Stimulated activated CD4-positive, alpha-beta T cell treated with anti-CD3 and anti-CD28 coated beads, Interleukin-12 subunit alpha, Interleukin-12 subunit beta, amount 100 ng/mL, for 24 hours (primary cell): ENCODE results near the gene PTPRH.

ENCODE experiments used
- DNase-seq, 2 experiments: peaks; one replicate each; pipeline ENCODE4 v3.0.0-alpha.2; 2020; ENCODE audit warnings: low read depth in 2 of 2

The PTPRH gene

GRCh38 chr19:55208880-55209692 lies at the start of gene PTPRH:
Gene PTPRH, minus strand, starts transcription at chr19:55209501. Its CDS starts 68 bp downstream, at chr19:55209433.
- no peak for DNase-seq

- peak in 1 of 2 experiments; percentile 38 for DNase-seq
Observed at GRCh38 chr19:55258476-55258827, 49.2 kb upstream of the PTPRH start.

DNA sequence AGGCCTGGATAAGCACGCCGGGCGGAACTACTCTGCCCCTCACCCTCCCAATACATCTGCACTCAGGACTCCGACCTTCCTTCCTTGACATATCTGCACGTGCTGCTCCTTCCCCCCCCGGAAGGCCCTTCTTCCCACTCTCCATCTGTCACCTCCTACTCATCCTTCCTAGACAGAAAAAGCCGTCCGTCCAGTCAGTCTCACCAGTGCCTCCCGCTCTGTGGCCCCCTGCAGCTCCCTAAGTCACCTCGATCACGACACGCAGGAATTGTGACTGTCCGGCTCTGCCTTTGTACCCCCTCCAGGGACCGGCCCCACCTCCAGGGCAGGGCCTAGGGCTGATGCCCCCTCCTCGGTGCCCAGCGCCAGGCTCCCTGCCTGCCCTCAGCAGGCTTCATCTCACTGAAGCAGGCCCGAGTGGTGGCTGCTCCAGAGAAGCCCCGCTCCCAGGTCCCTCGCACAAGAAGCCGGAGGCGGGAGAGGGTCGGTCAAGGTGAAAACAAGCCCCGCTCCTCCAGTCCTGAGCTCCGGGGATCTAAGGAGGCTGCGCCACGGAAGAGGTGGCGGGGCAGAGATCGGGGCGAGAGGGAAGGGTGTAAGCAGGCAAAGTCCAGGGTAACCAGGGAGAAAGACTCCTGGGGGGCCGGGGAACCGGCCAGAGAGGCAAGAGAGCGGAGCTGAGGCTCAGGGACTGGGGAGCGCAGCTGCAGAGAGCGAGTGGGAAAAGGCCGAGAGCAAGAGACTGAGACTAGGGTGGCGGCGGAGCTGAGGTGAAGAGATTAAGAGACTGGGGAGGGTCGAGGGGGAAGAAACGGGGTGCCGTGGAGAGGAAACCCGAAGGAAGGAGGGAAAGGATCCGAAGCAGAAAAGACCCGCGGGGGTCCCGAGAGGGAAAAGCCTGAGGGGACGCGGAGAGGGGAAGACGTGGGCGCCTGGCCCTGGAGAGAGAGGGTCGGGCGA lies 48.4 kb upstream of the PTPRH start:
- DNase-seq, result peak in 1 of 2 experiments; percentile 30

- no peak for DNase-seq
Observed at GRCh38 chr19:55256562-55257460, 47.5 kb upstream of the PTPRH start.

DNA sequence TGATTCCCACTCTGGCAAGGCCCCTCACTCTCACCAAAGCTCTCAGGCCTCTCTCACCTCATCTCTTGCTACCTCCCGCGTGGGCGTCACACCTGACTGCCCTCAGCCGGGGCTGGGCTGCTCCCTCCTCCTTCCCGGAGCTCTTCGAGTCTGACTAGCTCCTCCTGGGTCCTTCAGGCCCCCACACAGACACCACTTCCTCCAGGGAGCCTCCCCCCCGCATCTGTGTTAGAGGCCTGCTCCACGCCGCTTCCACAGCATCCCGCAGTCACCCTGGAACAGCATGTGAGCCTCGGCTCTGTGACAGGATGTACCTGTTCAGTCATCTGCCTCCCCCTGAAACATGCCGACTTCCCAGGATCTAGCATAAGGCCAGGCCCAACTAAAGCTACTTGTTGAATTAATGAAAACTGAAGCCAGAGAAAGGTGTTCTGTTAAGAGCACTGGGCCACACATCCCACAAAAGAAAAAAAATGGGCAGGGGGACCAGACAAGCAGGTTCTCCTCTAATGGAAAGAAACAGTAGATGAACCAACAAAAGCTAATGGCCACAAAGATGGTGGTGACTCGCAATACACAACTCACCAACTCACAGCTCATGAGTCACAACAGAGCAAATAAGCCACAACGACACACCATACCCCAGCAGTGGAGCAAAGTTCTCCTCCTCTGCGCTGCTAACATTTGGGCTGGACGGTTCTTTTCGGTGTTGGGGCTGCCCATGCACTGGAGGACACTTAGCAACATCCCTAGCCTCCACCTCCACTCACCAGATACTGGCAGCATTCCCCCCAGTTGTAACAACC lies 46.5 kb upstream of the PTPRH start:
- DNase-seq, result peak in 1 of 2 experiments; percentile 58

DNA sequence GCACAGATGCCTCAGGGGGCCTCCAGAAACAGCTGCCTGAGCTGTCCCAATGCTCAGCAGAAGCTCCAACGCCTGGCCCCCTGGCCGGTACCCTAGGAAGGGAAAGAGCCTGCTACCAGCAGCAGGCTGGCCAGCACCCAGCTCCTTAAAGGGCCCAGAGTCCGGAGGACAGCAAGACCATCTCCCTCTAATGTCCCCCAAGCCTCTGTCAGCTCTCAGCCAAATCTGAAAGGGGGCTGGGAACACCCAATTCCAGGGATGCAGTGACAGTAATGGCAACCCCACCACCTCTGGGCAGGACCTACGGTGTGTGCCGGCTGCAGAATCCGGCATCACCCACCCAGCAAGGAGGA lies 45.3 kb upstream of the PTPRH start:
- DNase-seq, result no peak

DNA sequence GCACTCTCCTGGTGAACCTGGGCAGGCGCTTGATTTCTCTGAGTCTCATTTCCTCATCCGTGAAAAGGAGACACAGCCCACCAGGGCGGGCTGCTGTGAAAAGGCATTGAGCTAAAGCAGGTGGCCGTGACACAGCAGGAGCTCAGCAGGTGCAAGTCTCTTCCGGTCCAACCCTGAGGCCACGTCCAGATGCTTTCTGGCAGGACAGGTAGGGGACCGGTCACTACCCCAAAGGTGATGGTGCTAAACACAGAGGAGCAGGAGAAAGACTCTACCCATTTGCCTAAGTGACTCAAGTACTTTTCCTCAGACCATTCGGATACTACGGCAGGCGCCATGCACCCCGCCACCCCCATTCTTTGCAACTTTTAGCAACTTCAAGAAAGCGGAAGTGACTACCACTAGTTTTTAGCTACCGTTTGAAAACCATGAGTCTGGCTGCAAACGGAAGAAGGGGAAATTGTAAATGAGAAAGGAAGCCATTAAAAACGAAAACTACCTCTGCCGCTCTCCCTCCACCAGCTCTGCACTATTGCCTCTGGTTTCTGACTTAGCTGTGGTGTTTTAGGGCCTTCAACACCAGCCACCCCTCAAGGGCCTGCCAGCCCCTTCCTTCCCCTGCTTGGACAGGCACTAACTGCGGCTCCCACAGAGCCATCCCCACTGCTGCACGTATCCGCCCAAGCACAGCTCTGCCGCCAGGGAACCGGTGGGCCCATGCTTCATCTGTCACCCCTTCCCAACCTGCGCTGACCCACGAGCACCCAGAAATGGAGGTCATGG lies 44.7 kb upstream of the PTPRH start:
- DNase-seq, result peak in 1 of 2 experiments; percentile 42

GRCh38 chr19:55252760-55253663 lies 43.7 kb upstream of the PTPRH start:
- no peak for DNase-seq

GRCh38 chr19:55251341-55252081 lies 42.2 kb upstream of the PTPRH start:
- peak in 1 of 2 experiments; percentile 39 for DNase-seq

DNA sequence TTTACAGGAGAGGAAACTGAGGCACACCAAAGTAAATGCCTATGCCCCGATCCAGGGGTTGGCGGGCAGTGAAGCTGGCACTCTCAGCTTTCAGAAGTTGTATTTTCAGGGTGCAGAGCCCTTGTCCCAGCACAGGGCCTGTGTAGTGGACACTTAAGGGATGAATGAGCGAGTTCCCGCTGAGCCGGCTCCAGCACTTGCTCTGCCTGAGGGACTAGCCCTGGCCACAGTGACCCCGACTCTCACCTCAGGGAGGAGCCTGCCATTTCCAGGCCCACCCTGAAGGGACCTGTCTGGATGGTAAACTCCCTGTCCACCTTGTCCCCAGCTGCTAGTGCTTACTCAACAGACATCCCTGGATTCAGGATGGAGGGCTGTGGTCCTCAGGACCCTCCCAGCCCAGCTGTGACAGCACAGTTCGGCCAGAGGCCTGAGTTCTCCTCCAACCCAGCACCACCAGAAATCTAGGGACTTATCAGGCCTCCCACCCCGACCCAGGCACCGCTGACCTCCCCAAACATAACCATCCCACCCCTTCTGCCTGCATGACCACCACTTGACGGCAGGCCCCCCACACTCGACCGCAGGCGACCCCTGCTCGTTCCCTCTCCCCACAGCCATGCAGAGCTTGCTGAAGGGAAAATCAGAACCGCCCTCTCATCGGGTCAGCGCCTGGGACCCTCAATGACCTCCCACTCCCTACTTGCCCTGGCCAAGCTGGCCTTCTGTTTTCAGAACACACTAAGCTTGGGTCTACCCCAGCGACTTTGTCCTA lies 41.1 kb upstream of the PTPRH start:
- DNase-seq, result no peak

DNA sequence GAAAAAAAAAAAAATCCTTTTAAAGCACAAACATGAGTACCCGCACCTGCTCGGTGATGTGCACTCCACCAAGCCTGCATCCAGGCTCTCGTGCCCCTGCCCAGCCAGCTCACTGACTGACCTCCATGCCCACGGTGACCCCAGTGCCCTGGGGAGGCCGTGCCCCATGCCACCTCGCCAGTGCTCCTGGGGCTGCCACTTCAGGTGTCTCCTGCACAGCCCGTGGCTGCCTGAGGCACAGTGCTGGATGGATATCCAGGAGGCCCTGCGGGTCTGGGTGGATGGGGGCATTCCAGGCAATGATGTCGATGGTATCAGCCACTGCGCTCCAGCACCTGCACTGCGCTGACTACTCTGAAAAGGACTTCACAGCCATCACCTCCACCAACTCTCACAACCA lies 40.5 kb upstream of the PTPRH start:
- no peak for DNase-seq

GRCh38 chr19:55248704-55249103 lies 39.4 kb upstream of the PTPRH start:
- no peak for DNase-seq

- no peak for DNase-seq
Observed at GRCh38 chr19:55248166-55248675, 38.9 kb upstream of the PTPRH start.

DNA sequence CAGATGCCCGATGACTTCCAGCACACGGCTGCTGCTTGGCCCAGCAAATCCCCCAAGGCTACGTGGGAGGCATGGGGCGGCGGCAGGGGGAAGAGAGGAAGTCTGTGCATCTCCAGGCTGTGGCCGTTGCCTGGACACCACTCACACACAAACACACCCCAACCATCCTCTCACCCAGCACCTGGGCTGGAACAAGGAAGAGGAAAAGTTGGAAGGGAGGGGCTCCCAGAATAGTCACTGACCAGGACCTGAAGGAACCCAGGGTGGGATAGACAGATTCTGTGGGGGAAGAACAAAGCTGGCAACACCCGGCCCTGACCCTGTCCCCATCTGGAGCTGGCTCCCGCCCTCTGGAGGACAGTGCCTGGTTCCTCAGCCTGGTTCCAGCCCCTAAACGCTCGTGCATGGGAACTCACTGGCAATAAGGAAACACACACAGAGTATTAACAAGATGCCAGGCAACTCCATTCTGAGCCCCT lies 38.4 kb upstream of the PTPRH start:
- no peak for DNase-seq

DNA sequence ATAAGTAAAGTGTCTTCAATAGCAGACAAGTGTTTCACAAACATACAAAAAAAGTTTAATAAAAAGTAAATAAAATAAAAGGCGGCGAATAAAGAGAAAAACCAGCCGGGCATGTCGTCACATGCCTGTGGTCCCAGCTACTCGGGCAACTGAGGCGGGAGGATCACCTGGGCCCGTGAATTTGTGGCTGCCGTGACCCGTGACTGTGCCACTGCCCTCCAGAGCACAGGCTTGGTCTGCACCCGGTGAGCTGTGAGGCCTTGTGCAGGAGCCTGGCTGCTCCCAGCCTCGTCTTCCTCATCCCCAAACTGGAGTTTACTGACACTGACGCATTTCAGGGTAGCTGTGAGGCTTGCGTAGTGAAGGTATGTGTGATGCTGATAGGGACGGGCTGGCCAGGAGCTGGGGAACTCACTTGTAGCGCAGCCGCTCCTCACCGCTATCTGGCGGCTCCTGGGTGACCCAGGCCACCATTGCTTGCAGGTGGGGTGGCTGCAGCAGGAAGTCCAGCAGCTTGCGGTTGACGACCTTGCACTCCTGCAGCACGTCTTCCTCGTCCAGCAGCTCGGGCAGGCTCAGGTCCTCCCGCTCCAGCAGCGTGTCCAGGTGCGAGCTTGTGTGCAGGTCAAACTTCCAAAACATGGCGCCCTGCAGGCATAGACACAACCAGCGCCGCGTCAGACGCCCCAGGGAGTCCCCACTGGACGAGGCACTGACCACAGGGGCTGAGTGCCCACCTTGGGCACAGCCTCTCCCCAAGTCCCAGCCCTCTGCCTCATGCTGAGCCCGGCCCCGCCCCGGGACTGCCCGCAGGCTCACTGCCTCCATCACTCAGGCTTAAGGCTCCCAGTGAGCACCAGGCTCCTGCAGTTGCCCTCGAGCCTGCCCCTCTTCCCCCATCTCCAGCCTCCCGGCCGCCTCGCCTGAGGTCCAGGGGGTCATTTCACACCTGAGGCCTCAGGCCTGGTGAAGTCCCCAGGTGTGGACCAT lies 37.5 kb upstream of the PTPRH start:
- DNase-seq, result no peak
